Endothelial cell of umbilical vein (primary cell): Measurements from ENCODE around the gene ETS1. TPM values are rescaled to one million over a fixed set of nuclear protein-coding genes. Genes with fewer than 3 reads are reported as not detected.

Experiments used
- BruUV-seq: library from RNA; stranded (reverse); fragments of 400-500 nt; replicated peaks from 2 replicates; lab custom pipeline; 2021; lab: Mats Ljungman, UMichigan
- CTCF ChIA-PET: fragments of 300-600, 350-600 bp; sonication (Branson Sonifier 250); formaldehyde crosslinking; loops from one replicate; lab custom pipeline; 2021; ENCODE audit warnings: antibody characterized with exemption, inconsistent platforms; lab: Charles Lee
- POLR2A ChIA-PET: fragments of 300-600, 350-600 bp; sonication (Branson Sonifier 250); formaldehyde crosslinking; loops from one replicate; lab custom pipeline; 2021; ENCODE audit warnings: antibody characterized with exemption, inconsistent platforms; lab: Charles Lee
- DNase-seq: peaks from one replicate; pipeline ENCODE4 v3.0.0-alpha.2; 2011; ENCODE audit warnings: low read depth, low spot score
- FAIRE-seq: peaks from 2 replicates; lab custom pipeline; 2011; peaks lifted over from hg19 to GRCh38; lab: Jason Lieb, UNC
- H2AFZ ChIP-seq: 2 replicates; pipeline ENCODE4 v1.6.0; 2012; ENCODE audit warnings: low read depth, low read length, control low read depth, inconsistent platforms
- H3K27ac ChIP-seq: 2 replicates; pipeline ENCODE4 v1.5.1; 2011; ENCODE audit warnings: low read depth, mild to moderate bottlenecking, control low read depth, low read length, moderate library complexity; ENCODE audit not compliant: insufficient read depth
- H3K27me3 ChIP-seq, 2 experiments: 2 replicates each; pipeline versions ENCODE4 v1.6.0 to v1.6.1; 2011; ENCODE audit warnings: low read length in 2 of 2, mixed read lengths in 1 of 2; ENCODE audit not compliant: control insufficient read depth in 2 of 2, insufficient read depth in 2 of 2
- H3K36me3 ChIP-seq, 2 experiments: 2 replicates in 1 of 2; 3 replicates in 1 of 2; pipeline ENCODE4 v1.5.1; 2011; ENCODE audit warnings: low read length in 2 of 2, mild to moderate bottlenecking in 1 of 2, moderate library complexity in 1 of 2; ENCODE audit not compliant: control insufficient read depth in 2 of 2, insufficient read depth in 2 of 2; ENCODE audit errors: extremely low read depth in 1 of 2
- H3K4me1 ChIP-seq: 3 replicates; pipeline ENCODE4 v1.5.1; 2011; ENCODE audit warnings: mild to moderate bottlenecking, low read length; ENCODE audit not compliant: control insufficient read depth, insufficient read depth; ENCODE audit errors: extremely low read depth
- H3K4me2 ChIP-seq: 2 replicates; pipeline ENCODE4 v1.6.1; 2011; ENCODE audit warnings: low read length, control low read depth, mixed read lengths; ENCODE audit not compliant: insufficient read depth
- H3K4me3 ChIP-seq, 3 experiments: fragments of 200-600 bp in 1 of 3; sonication (generic), shearing (Covaris generic) in 1 of 3; replicated peaks in 1 of 3; 2 replicates each; pipeline ENCODE4 v1.5.1; 2011 to 2016; ENCODE audit warnings: control low read depth in 3 of 3, low read length in 3 of 3, mild to moderate bottlenecking in 2 of 3, inconsistent platforms in 1 of 3, low read depth in 1 of 3, moderate library complexity in 1 of 3; ENCODE audit not compliant: insufficient read depth in 1 of 3
- H3K79me2 ChIP-seq: 2 replicates; pipeline ENCODE4 v1.6.0; 2012; ENCODE audit warnings: low read length, inconsistent platforms; ENCODE audit not compliant: control insufficient read depth, insufficient read depth
- H3K9ac ChIP-seq: replicated peaks from 2 replicates; pipeline ENCODE3; 2011; ENCODE audit warnings: low read length, control low read depth; ENCODE audit not compliant: insufficient read depth; ENCODE audit errors: extremely low read depth
- H3K9me1 ChIP-seq: replicated peaks from 3 replicates; pipeline ENCODE4 v1.6.0; 2011; ENCODE audit warnings: mild to moderate bottlenecking, low read length; ENCODE audit not compliant: control insufficient read depth, insufficient read depth; ENCODE audit errors: extremely low read depth
- H3K9me3 ChIP-seq: replicated peaks from 2 replicates; pipeline ENCODE4 v1.5.1; 2012; ENCODE audit warnings: low read length, inconsistent platforms; ENCODE audit not compliant: control insufficient read depth, insufficient read depth
- H4K20me1 ChIP-seq: replicated peaks from 2 replicates; pipeline ENCODE3; 2011; ENCODE audit warnings: mild to moderate bottlenecking, low read length; ENCODE audit not compliant: control insufficient read depth, insufficient read depth; ENCODE audit errors: extremely low read depth
- EZH2 ChIP-seq: IDR thresholded peaks from 2 replicates; pipeline ENCODE4 v1.6.1; 2012; ENCODE audit warnings: borderline replicate concordance, low read depth, mild to moderate bottlenecking, moderate library complexity, low read length, inconsistent platforms; ENCODE audit not compliant: severe bottlenecking
- FOS ChIP-seq: IDR thresholded peaks from 2 replicates; pipeline ENCODE4 v1.6.1; 2011; ENCODE audit warnings: mild to moderate bottlenecking, low read length, moderate library complexity, borderline replicate concordance; ENCODE audit not compliant: insufficient read depth
- GATA2 ChIP-seq: IDR thresholded peaks from 2 replicates; pipeline ENCODE4 v1.7.0; 2011; ENCODE audit warnings: low read depth, mild to moderate bottlenecking, moderate library complexity, mixed read lengths, low read length; ENCODE audit not compliant: insufficient read length, insufficient read depth
- JUN ChIP-seq: IDR thresholded peaks from 2 replicates; pipeline ENCODE4 v1.6.1; 2011; ENCODE audit warnings: borderline replicate concordance, low read depth; ENCODE audit not compliant: insufficient read length, insufficient read depth
- MYC ChIP-seq: IDR thresholded peaks from one replicate; pipeline ENCODE4 v1.6.1; 2011; ENCODE audit warnings: mild to moderate bottlenecking, low read depth, low read length
- POLR2A ChIP-seq: IDR thresholded peaks from 2 replicates; pipeline ENCODE4 v1.6.1; 2012; ENCODE audit warnings: low read depth, mild to moderate bottlenecking, control low read depth, low read length
- POLR2AphosphoS5 ChIP-seq: IDR thresholded peaks from 2 replicates; pipeline ENCODE4 v1.6.1; 2012; ENCODE audit warnings: low read depth, mild to moderate bottlenecking, control low read depth, low read length, moderate library complexity; ENCODE audit not compliant: insufficient read depth
- dilution Hi-C: fragments of 300-500 bp; cut with MboI; formaldehyde crosslinking; loops from one replicate; pipeline ENCODE4 v1.15.0; 2019; ENCODE audit warnings: low sequenced_read_pairs; ENCODE audit not compliant: extremely low pct_ligation_motif_present
- intact Hi-C: fragments of 100-400 bp; cut with micrococcal nuclease; formaldehyde crosslinking; loops from one replicate; pipeline ENCODE4 v1.10.0; 2022
- polyA plus RNA-seq, 4 experiments: library from polyadenylated mRNA; depleted of rRNA in 3 of 4; stranded (reverse) in 3 of 4; unstranded in 1 of 4; fragments of >200 nt; gene quantifications; 2 replicates each; pipeline versions ENCODE4 v1.2.1 to v1.2.3, GENCODE V29; 2011 to 2012; ENCODE audit warnings: missing spikeins in 1 of 4
- total RNA-seq: library from RNA; stranded (reverse); gene quantifications from 2 replicates; pipeline ENCODE4 v1.2.3, GENCODE V29; 2021
- TF ChIP-seq, protein P1 (sequence below), 2 donors: IDR thresholded peaks; 1 replicate in 1 of 2; 2 replicates in 1 of 2; pipeline ENCODE4 v1.5.1; 2011; ENCODE audit warnings: low read length in 2 of 2, mild to moderate bottlenecking in 2 of 2, moderate library complexity in 2 of 2, control low read depth in 1 of 2, inconsistent platforms in 1 of 2, low read depth in 1 of 2; ENCODE audit not compliant: insufficient read depth in 1 of 2; ENCODE audit errors: extremely low read depth in 1 of 2
- TF ChIP-seq, protein P2 (sequence below): IDR thresholded peaks from 2 replicates; pipeline ENCODE4 v1.6.1; 2011; ENCODE audit not compliant: insufficient read depth, insufficient read length

ETS1 gene
- total and polyA plus RNA-seq, 2 donors (not counting 3 experiments of a cell fraction or from before 2014, with no cell fraction given) = 34.2 to 115 TPM

DNA sequence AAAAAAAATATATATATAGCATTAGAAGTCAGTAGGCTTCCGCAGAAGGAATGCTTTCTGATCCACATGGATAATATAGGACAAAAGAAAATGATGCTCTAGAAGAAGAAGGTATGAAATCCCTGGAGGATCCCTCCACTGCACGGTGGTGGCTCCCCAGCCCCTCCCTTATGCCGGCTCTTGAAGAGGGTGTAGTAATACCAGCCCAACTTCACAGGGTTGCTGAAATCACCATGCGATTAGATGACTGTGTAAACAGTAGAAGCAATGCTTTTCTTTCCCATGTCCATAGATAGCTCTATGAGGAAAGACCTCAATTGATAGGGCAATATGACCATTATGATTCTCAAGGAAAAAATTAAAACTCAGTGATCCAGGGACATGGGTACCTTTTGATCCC lies 3.2 kb upstream of the ETS1 start:
- TF ChIP-seq FOS (no peak), MYC (no peak), POLR2A (no peak), GATA2 (no peak), POLR2AphosphoS5 (no peak), JUN (no peak), EZH2 (no peak)
- TF ChIP-seq, protein P1, sequence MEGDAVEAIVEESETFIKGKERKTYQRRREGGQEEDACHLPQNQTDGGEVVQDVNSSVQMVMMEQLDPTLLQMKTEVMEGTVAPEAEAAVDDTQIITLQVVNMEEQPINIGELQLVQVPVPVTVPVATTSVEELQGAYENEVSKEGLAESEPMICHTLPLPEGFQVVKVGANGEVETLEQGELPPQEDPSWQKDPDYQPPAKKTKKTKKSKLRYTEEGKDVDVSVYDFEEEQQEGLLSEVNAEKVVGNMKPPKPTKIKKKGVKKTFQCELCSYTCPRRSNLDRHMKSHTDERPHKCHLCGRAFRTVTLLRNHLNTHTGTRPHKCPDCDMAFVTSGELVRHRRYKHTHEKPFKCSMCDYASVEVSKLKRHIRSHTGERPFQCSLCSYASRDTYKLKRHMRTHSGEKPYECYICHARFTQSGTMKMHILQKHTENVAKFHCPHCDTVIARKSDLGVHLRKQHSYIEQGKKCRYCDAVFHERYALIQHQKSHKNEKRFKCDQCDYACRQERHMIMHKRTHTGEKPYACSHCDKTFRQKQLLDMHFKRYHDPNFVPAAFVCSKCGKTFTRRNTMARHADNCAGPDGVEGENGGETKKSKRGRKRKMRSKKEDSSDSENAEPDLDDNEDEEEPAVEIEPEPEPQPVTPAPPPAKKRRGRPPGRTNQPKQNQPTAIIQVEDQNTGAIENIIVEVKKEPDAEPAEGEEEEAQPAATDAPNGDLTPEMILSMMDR (IDR thresholded peaks at IDR 0.05; ENCODE audit: extremely low read depth in 1 of 2, insufficient read depth in 1 of 2, low read depth in 1 of 2, low read length in 2 of 2) = no peak
- TF ChIP-seq, protein P2, sequence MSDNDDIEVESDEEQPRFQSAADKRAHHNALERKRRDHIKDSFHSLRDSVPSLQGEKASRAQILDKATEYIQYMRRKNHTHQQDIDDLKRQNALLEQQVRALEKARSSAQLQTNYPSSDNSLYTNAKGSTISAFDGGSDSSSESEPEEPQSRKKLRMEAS = no peak
- Histone ChIP-seq H3K9me3 (no peaks in the 10 kb centered on the region), H3K27me3 (peaks cover 20 to 28% of the 10 kb centered on the region in 2 experiments), H3K79me2 (no peaks in the 10 kb centered on the region), H3K27ac (no peak overlapping the region), H3K4me2 (no peak overlapping the region), H3K9me1 (no peaks in the 10 kb centered on the region), H3K36me3 (no peaks in the 10 kb centered on the region), H3K4me3 (no peak overlapping the region), H3K4me1 (peaks cover 17% of the 10 kb centered on the region), H2AFZ (no peak overlapping the region), H3K9ac (no peak overlapping the region), H4K20me1 (no peaks in the 10 kb centered on the region)
- ChIA-PET POLR2A (no interaction called here), CTCF (no interaction called here)
- DNase-seq (no peak), FAIRE-seq (no peak)
- intact Hi-C loops = no loop called here
- no TSS peak for BruUV-seq
- dilution Hi-C loops = no loop called here
